WTC11 (cell line): Measurements from ENCODE around the gene GART. TPM values are rescaled to one million over a fixed set of nuclear protein-coding genes. Genes with fewer than 3 reads are reported as not detected.

Experiments used
- ATAC-seq: fragments of 200-7000 bp; cut with Tn5 transposase; 2 replicates; pipeline ENCODE4 v1.10.0; 2021; ENCODE audit warnings: mild to moderate bottlenecking, moderate library complexity
- CTCF ChIA-PET: fragments of 300-600 bp; sonication (Branson Sonifier 250); formaldehyde crosslinking; loops from one replicate; lab custom pipeline; 2021; ENCODE audit warnings: antibody characterized with exemption; lab: Charles Lee
- POLR2A ChIA-PET: fragments of 350-600 bp; sonication (Branson Sonifier 250); formaldehyde crosslinking; loops from one replicate; lab custom pipeline; 2021; ENCODE audit warnings: antibody characterized with exemption; lab: Charles Lee
- DNase-seq: peaks from one replicate; pipeline ENCODE4 v3.0.0; 2021; ENCODE audit warnings: low spot score
- H3K27ac Mint-ChIP-seq: 2 replicates; pipeline ENCODE4 v1.8.0; 2021; ENCODE audit warnings: mixed read lengths
- H3K27me3 Mint-ChIP-seq: 2 replicates; pipeline ENCODE4 v1.8.0; 2021; ENCODE audit warnings: low read depth, mild to moderate bottlenecking, moderate library complexity, mixed read lengths
- H3K36me3 Mint-ChIP-seq: 2 replicates; pipeline ENCODE4 v1.8.0; 2021; ENCODE audit warnings: mixed read lengths
- H3K4me1 Mint-ChIP-seq: 2 replicates; pipeline ENCODE4 v1.8.0; 2022; ENCODE audit warnings: mixed read lengths
- H3K4me3 Mint-ChIP-seq: 2 replicates; pipeline ENCODE4 v1.8.0; 2021; ENCODE audit warnings: mild to moderate bottlenecking, moderate library complexity, mixed read lengths
- H3K9me3 Mint-ChIP-seq: 2 replicates; pipeline ENCODE4 v1.8.0; 2021; ENCODE audit warnings: mixed read lengths
- ATF2 ChIP-seq: sonication (generic); formaldehyde crosslinking; IDR thresholded peaks from 2 replicates; pipeline ENCODE4 v1.8.1; 2022; ENCODE audit warnings: low read depth, missing genetic modification reagents, borderline replicate concordance
- ATF6 ChIP-seq: sonication (generic); formaldehyde crosslinking; IDR thresholded peaks from 2 replicates; pipeline ENCODE4 v1.8.1; 2023; ENCODE audit warnings: mild to moderate bottlenecking, missing genetic modification reagents
- CREB1 ChIP-seq: sonication (generic); formaldehyde crosslinking; IDR thresholded peaks from 2 replicates; pipeline ENCODE4 v1.8.0; 2023; ENCODE audit warnings: mild to moderate bottlenecking, missing genetic modification reagents
- CTCF ChIP-seq: fragments of 200-600 bp; IDR thresholded peaks from 2 replicates; pipeline ENCODE4 v1.8.0; 2022; ENCODE audit warnings: antibody characterized with exemption
- ERG ChIP-seq: fragments of 250-450 bp; sonication (Bioruptor Pico); IDR thresholded peaks from 2 replicates; pipeline ENCODE4 v1.8.0; 2021; ENCODE audit warnings: mild to moderate bottlenecking
- FOXJ3 ChIP-seq: sonication (generic); formaldehyde crosslinking; IDR thresholded peaks from 2 replicates; pipeline ENCODE4 v1.9.0; 2021; ENCODE audit warnings: missing genetic modification reagents, mild to moderate bottlenecking, borderline replicate concordance
- FOXP4 ChIP-seq: sonication (generic); formaldehyde crosslinking; IDR thresholded peaks from 2 replicates; pipeline ENCODE4 v1.8.0; 2022; ENCODE audit warnings: mild to moderate bottlenecking, missing genetic modification reagents
- GABPB1 ChIP-seq: sonication (generic); formaldehyde crosslinking; IDR thresholded peaks from 2 replicates; pipeline ENCODE4 v1.8.1; 2023; ENCODE audit warnings: mild to moderate bottlenecking, missing genetic modification reagents
- GTF2I ChIP-seq: fragments of 250-450 bp; sonication (Bioruptor Pico); conservative IDR thresholded peaks from 2 replicates; pipeline ENCODE4 v1.4.0; 2021; ENCODE audit warnings: mild to moderate bottlenecking
- NR3C1 ChIP-seq: sonication (generic); formaldehyde crosslinking; conservative IDR thresholded peaks from 2 replicates; pipeline ENCODE4 v1.8.1; 2023; ENCODE audit warnings: low read depth, mild to moderate bottlenecking, missing genetic modification reagents
- SMAD4 ChIP-seq: sonication (generic); formaldehyde crosslinking; IDR thresholded peaks from 2 replicates; pipeline ENCODE4 v1.8.0; 2022; ENCODE audit warnings: mild to moderate bottlenecking, missing genetic modification reagents
- SP1 ChIP-seq: sonication (generic); formaldehyde crosslinking; conservative IDR thresholded peaks from 2 replicates; pipeline ENCODE4 v1.8.1; 2022; ENCODE audit warnings: missing genetic modification reagents
- TEAD4 ChIP-seq: sonication (generic); formaldehyde crosslinking; IDR thresholded peaks from 2 replicates; pipeline ENCODE4 v1.8.0; 2022; ENCODE audit warnings: mild to moderate bottlenecking, missing genetic modification reagents
- TP53 ChIP-seq: sonication (generic); formaldehyde crosslinking; IDR thresholded peaks from 2 replicates; pipeline ENCODE4 v1.8.1; 2023; ENCODE audit warnings: mild to moderate bottlenecking, missing genetic modification reagents
- ZNF121 ChIP-seq: sonication (generic); formaldehyde crosslinking; IDR thresholded peaks from 2 replicates; pipeline ENCODE4 v1.8.0; 2023; ENCODE audit warnings: missing genetic modification reagents
- ZNF232 ChIP-seq: sonication (generic); formaldehyde crosslinking; IDR thresholded peaks from 2 replicates; pipeline ENCODE4 v1.8.0; 2022; ENCODE audit warnings: mild to moderate bottlenecking, missing genetic modification reagents
- total RNA-seq: library from RNA; stranded (reverse); gene quantifications from 3 replicates; pipeline ENCODE4 v1.2.3, GENCODE V29; 2021
- TF ChIP-seq, protein P1 (sequence below): sonication (generic); formaldehyde crosslinking; IDR thresholded peaks from 2 replicates; pipeline ENCODE4 v1.8.0; 2022; ENCODE audit warnings: mild to moderate bottlenecking, missing genetic modification reagents
- TF ChIP-seq, protein P2 (sequence below): fragments of 250-450 bp; sonication (Bioruptor Pico); IDR thresholded peaks from 2 replicates; pipeline ENCODE4 v1.9.0; 2021; ENCODE audit warnings: mild to moderate bottlenecking

GART gene
- total RNA-seq, 1 experiment from 2014 or later: 223 TPM

GRCh38 chr21:33531007-33531406, 10.9 kb downstream of the GART start (continued):
- no peak for TF ChIP-seq ATF2 (CRISPR knock-in tag)
- TF ChIP-seq GABPB1 (CRISPR knock-in tag): no peak
- no peak for TF ChIP-seq ZNF232 (CRISPR knock-in tag)
- no peak for TF ChIP-seq FOXJ3 (CRISPR knock-in tag)
- no peak for TF ChIP-seq TEAD4 (CRISPR knock-in tag)

- ATAC-seq (no peak), DNase-seq (no peak)
- TF ChIP-seq GABPB1 (CRISPR knock-in tag): no peak
- no peak for TF ChIP-seq ERG
- no peak for TF ChIP-seq ATF6 (CRISPR knock-in tag)
- TF ChIP-seq CTCF: no peak
- no peak for TF ChIP-seq FOXP4 (CRISPR knock-in tag)
- TF ChIP-seq, protein P1, sequence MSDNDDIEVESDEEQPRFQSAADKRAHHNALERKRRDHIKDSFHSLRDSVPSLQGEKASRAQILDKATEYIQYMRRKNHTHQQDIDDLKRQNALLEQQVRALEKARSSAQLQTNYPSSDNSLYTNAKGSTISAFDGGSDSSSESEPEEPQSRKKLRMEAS (CRISPR knock-in tag): no peak
- no peak for TF ChIP-seq SP1
- no peak for TF ChIP-seq GTF2I (CRISPR knock-in tag)
- no peak for TF ChIP-seq CREB1 (CRISPR knock-in tag)
- no peak for TF ChIP-seq TP53 (CRISPR knock-in tag)
- TF ChIP-seq, protein P2, sequence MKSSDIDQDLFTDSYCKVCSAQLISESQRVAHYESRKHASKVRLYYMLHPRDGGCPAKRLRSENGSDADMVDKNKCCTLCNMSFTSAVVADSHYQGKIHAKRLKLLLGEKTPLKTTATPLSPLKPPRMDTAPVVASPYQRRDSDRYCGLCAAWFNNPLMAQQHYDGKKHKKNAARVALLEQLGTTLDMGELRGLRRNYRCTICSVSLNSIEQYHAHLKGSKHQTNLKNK (CRISPR knock-in tag): no peak
- TF ChIP-seq SMAD4: no peak
- TF ChIP-seq TEAD4 (CRISPR knock-in tag): no peak
- TF ChIP-seq NR3C1 (CRISPR knock-in tag): no peak
- no peak for TF ChIP-seq ZNF121 (CRISPR knock-in tag)
- Mint-ChIP-seq H3K4me3 (no peak overlapping the region), H3K9me3 (no peaks in the 10 kb centered on the region), H3K4me1 (no peaks in the 10 kb centered on the region), H3K36me3 (peaks cover 55% of the 10 kb centered on the region), H3K27ac (no peak overlapping the region), H3K27me3 (no peaks in the 10 kb centered on the region)
- POLR2A ChIA-PET: no interaction called here
- CTCF ChIA-PET: interaction anchor here (0.8 kb wide), 1 partner anchor 83 kb away, joined by 3 read pairs; no protein-coding TSS in a partner anchor
Measured at GRCh38 chr21:33522953-33523349, 19.0 kb downstream of the GART start.
